Peyer's patch (tissue), 4 donors: ENCODE results near the gene EN1. TPM values are rescaled to one million over a fixed set of nuclear protein-coding genes. Genes with fewer than 3 reads are reported as not detected.

Experiments used
- DNase-seq, 3 donors: peaks; one replicate each; pipeline ENCODE4 v3.0.0-alpha.2; 2017 to 2019
- H3K27ac ChIP-seq, 4 donors: fragments of 200-600 bp; sonication (generic); one replicate each; pipeline ENCODE4 v1.5.1; 2016 to 2019
- H3K27me3 ChIP-seq, 2 donors: fragments of 200-600 bp; sonication (generic); one replicate each; pipeline ENCODE4 v1.5.1; 2019
- H3K36me3 ChIP-seq, 3 donors: fragments of 200-600 bp; sonication (generic); one replicate each; pipeline ENCODE4 v1.5.1; 2016 to 2019
- H3K4me1 ChIP-seq, 4 donors: fragments of 200-600 bp; sonication (generic); one replicate each; pipeline ENCODE4 v1.5.1; 2016 to 2019
- H3K4me3 ChIP-seq, 4 donors: fragments of 200-600 bp; sonication (generic); 1 replicate in 3 of 4; 2 replicates in 1 of 4; pipeline ENCODE4 v1.5.1; 2016 to 2019; ENCODE audit warnings: mild to moderate bottlenecking in 1 of 4
- H3K9me3 ChIP-seq, 4 donors: fragments of 200-600 bp; sonication (generic); one replicate each; pipeline ENCODE4 v1.5.1; 2016 to 2019; ENCODE audit warnings: mild to moderate bottlenecking in 1 of 4
- CTCF ChIP-seq, 6 experiments: fragments of 450-650 bp in 4 of 6; fragments of 200-600 bp in 2 of 6; sonication (generic) in 1 of 6; IDR thresholded peaks; one replicate each; pipeline ENCODE4 v1.5.1; 2017 to 2019; ENCODE audit warnings: antibody characterized with exemption in 6 of 6, mild to moderate bottlenecking in 3 of 6, moderate library complexity in 1 of 6
- POLR2A ChIP-seq, 2 donors: fragments of 450-650 bp; IDR thresholded peaks; one replicate each; pipeline ENCODE4 v1.5.1; 2017; ENCODE audit warnings: antibody characterized with exemption in 2 of 2, mild to moderate bottlenecking in 2 of 2, moderate library complexity in 2 of 2
- total RNA-seq, 4 donors: library from RNA; depleted of rRNA; stranded (reverse); fragments of >200 nt; gene quantifications; one replicate each; pipeline ENCODE4 v1.1.0, GENCODE V29; 2016

The EN1 gene
- total RNA-seq, 4 donors from 2014 or later: not detected

GRCh38 chr2:118847762-118848172 is 319 bp upstream of the EN1 start:
- H3K4me1 ChIP-seq: peaks cover 0 to 36% (median 3%) of the 10 kb centered on the region in 4 donors
- TF ChIP-seq CTCF (IDR thresholded peaks at IDR 0.05) (no peak), POLR2A (IDR thresholded peaks at IDR 0.05) (no peak)
- no peak overlapping the region for H3K27ac ChIP-seq
- H3K27me3 ChIP-seq: peaks cover 0 to 77% of the 10 kb centered on the region in 2 donors
- H3K36me3 ChIP-seq: no peaks in the 10 kb centered on the region
- no peaks in the 10 kb centered on the region for H3K9me3 ChIP-seq
- H3K4me3 ChIP-seq: peak overlapping the region in 2 of 4 donors; percentile 15 to 31
- peak in 2 of 3 donors; percentile 2 to 34 for DNase-seq

GRCh38 chr2:118846442-118846952 is 951 bp downstream of the EN1 start:
- peak in 1 of 3 donors; percentile 31 for DNase-seq
- Histone ChIP-seq H3K36me3 (no peaks in the 10 kb centered on the region), H3K9me3 (no peaks in the 10 kb centered on the region), H3K27ac (no peak overlapping the region), H3K27me3 (peaks cover 0 to 77% of the 10 kb centered on the region in 2 donors), H3K4me1 (peaks cover 0 to 47% (median 3%) of the 10 kb centered on the region in 4 donors), H3K4me3 (peak overlapping the region in 3 of 4 donors; percentile 7 to 41 (median 31))
- TF ChIP-seq POLR2A (IDR thresholded peaks at IDR 0.05): no peak
- TF ChIP-seq CTCF (IDR thresholded peaks at IDR 0.05): no peak

GRCh38 chr2:118845522-118846441 is 1.7 kb downstream of the EN1 start:
- Histone ChIP-seq H3K9me3 (no peaks in the 10 kb centered on the region), H3K36me3 (no peaks in the 10 kb centered on the region), H3K4me1 (peaks cover 0 to 47% (median 3%) of the 10 kb centered on the region in 4 donors), H3K4me3 (peak overlapping the region in 1 of 4 donors; percentile 41), H3K27ac (no peak overlapping the region), H3K27me3 (peaks cover 0 to 81% of the 10 kb centered on the region in 2 donors)
- TF ChIP-seq CTCF (IDR thresholded peaks at IDR 0.05) (no peak), POLR2A (IDR thresholded peaks at IDR 0.05) (no peak)
- DNase-seq: peak in 1 of 3 donors; percentile 3

GRCh38 chr2:118845005-118845521 is 2.4 kb downstream of the EN1 start:
- TF ChIP-seq POLR2A (IDR thresholded peaks at IDR 0.05) (no peak), CTCF (IDR thresholded peaks at IDR 0.05) (no peak)
- Histone ChIP-seq H3K27ac (no peak overlapping the region), H3K36me3 (no peaks in the 10 kb centered on the region), H3K9me3 (no peaks in the 10 kb centered on the region), H3K27me3 (peaks cover 0 to 75% of the 10 kb centered on the region in 2 donors), H3K4me1 (peaks cover 0 to 47% (median 3%) of the 10 kb centered on the region in 4 donors), H3K4me3 (no peak overlapping the region)
- DNase-seq: peak in 2 of 3 donors; percentile 4 to 25

- TF ChIP-seq POLR2A (IDR thresholded peaks at IDR 0.05) (no peak), CTCF (IDR thresholded peaks at IDR 0.05) (no peak)
- Histone ChIP-seq H3K27ac (no peak overlapping the region), H3K9me3 (no peaks in the 10 kb centered on the region), H3K36me3 (no peaks in the 10 kb centered on the region), H3K4me1 (peaks cover 0 to 47% (median 3%) of the 10 kb centered on the region in 4 donors), H3K27me3 (peaks cover 0 to 74% of the 10 kb centered on the region in 2 donors), H3K4me3 (no peak overlapping the region)
- DNase-seq: peak in 2 of 3 donors; percentile 9 to 21
These were observed 3.0 kb downstream of the EN1 start for GRCh38 chr2:118844261-118845004.
